Renal pelvis (tissue), 12 donors: Measurements from ENCODE around the gene EMCN. TPM values are rescaled to one million over a fixed set of nuclear protein-coding genes. Genes with fewer than 3 reads are reported as not detected.
"Not testable (repeated sequence)": the region's sequence is repeated elsewhere in the genome, so short reads cannot be mapped to it uniquely, and the experiment has no call there.

Experiments used
- DNase-seq: peaks from one replicate; pipeline ENCODE4 v3.0.0-alpha.2; 2013
- long read RNA-seq, 16 experiments: transcript quantifications; one replicate each; lab custom pipeline, GENCODE V29; 2026
- polyA plus RNA-seq, 3 donors: library from polyadenylated mRNA; unstranded; fragments of 120-200 nt; gene quantifications; one replicate each; pipeline ENCODE4 v1.2.1, GENCODE V29; 2013; ENCODE audit not compliant: insufficient read length in 3 of 3

EMCN gene
- 100 to 1,000 TPM; 106 to 123 (median 111) TPM for polyA plus RNA-seq
- long read RNA-seq, donor 1, full-length matches to known transcripts: 27 of 27 reads
- long read RNA-seq, donor 1, partial matches to known transcripts: 0 of 27 reads
- long read RNA-seq, donor 1, other reads (novel, unspliced or antisense): 0 of 27 reads
- long read RNA-seq, donor 2, full-length matches to known transcripts: 41 of 49 reads
- long read RNA-seq, donor 2, partial matches to known transcripts: 0 of 49 reads
- long read RNA-seq, donor 2, other reads (novel, unspliced or antisense): 8 of 49 reads
- long read RNA-seq, donor 3, full-length matches to known transcripts: 31 of 48 reads
- long read RNA-seq, donor 3, partial matches to known transcripts: 7 of 48 reads
- long read RNA-seq, donor 3, other reads (novel, unspliced or antisense): 10 of 48 reads
- long read RNA-seq, donor 4, full-length matches to known transcripts: 20 of 28 reads
- long read RNA-seq, donor 4, partial matches to known transcripts: 0 of 28 reads
- long read RNA-seq, donor 4, other reads (novel, unspliced or antisense): 8 of 28 reads
- long read RNA-seq, donor 5, full-length matches to known transcripts: 16 of 22 reads
- long read RNA-seq, donor 5, partial matches to known transcripts: 6 of 22 reads
- long read RNA-seq, donor 5, other reads (novel, unspliced or antisense): 0 of 22 reads
- long read RNA-seq, donor 6, full-length matches to known transcripts: 16 of 16 reads
- long read RNA-seq, donor 6, partial matches to known transcripts: 0 of 16 reads
- long read RNA-seq, donor 6, other reads (novel, unspliced or antisense): 0 of 16 reads
- long read RNA-seq, donor 7, full-length matches to known transcripts: 43 of 87 reads
- long read RNA-seq, donor 7, partial matches to known transcripts: 34 of 87 reads
- long read RNA-seq, donor 7, other reads (novel, unspliced or antisense): 10 of 87 reads
- long read RNA-seq, donor 8, full-length matches to known transcripts: 17 of 17 reads
- long read RNA-seq, donor 8, partial matches to known transcripts: 0 of 17 reads
- long read RNA-seq, donor 8, other reads (novel, unspliced or antisense): 0 of 17 reads
- long read RNA-seq, donor 9, full-length matches to known transcripts: 39 of 57 reads
- long read RNA-seq, donor 9, partial matches to known transcripts: 10 of 57 reads
- long read RNA-seq, donor 9, other reads (novel, unspliced or antisense): 8 of 57 reads
- long read RNA-seq, donor 10, full-length matches to known transcripts: 19 of 24 reads
- long read RNA-seq, donor 10, partial matches to known transcripts: 5 of 24 reads
- long read RNA-seq, donor 10, other reads (novel, unspliced or antisense): 0 of 24 reads
- long read RNA-seq, donor 11, full-length matches to known transcripts: 18 of 31 reads
- long read RNA-seq, donor 11, partial matches to known transcripts: 6 of 31 reads
- long read RNA-seq, donor 11, other reads (novel, unspliced or antisense): 7 of 31 reads
- long read RNA-seq, donor 12, full-length matches to known transcripts: 44 of 50 reads
- long read RNA-seq, donor 12, partial matches to known transcripts: 0 of 50 reads
- long read RNA-seq, donor 12, other reads (novel, unspliced or antisense): 6 of 50 reads
- long read RNA-seq, donor 13, full-length matches to known transcripts: 13 of 22 reads
- long read RNA-seq, donor 13, partial matches to known transcripts: 9 of 22 reads
- long read RNA-seq, donor 13, other reads (novel, unspliced or antisense): 0 of 22 reads
- long read RNA-seq, donor 14, full-length matches to known transcripts: 58 of 116 reads
- long read RNA-seq, donor 14, partial matches to known transcripts: 44 of 116 reads
- long read RNA-seq, donor 14, other reads (novel, unspliced or antisense): 14 of 116 reads
- long read RNA-seq, donor 15, full-length matches to known transcripts: 21 of 33 reads
- long read RNA-seq, donor 15, partial matches to known transcripts: 12 of 33 reads
- long read RNA-seq, donor 15, other reads (novel, unspliced or antisense): 0 of 33 reads
- long read RNA-seq, donor 16, full-length matches to known transcripts: 34 of 49 reads
- long read RNA-seq, donor 16, partial matches to known transcripts: 6 of 49 reads
- long read RNA-seq, donor 16, other reads (novel, unspliced or antisense): 9 of 49 reads

- peak; percentile 78 for DNase-seq
These were observed at the start of gene EMCN for GRCh38 chr4:100517864-100518341. Gene EMCN, minus strand, starts transcription at chr4:100518022. Its CDS starts 108 bp downstream, at chr4:100517914.

- DNase-seq: no peak
These were observed 48.6 kb upstream of the EMCN start for GRCh38 chr4:100566396-100566795.

GRCh38 chr4:100557306-100557705, 39.5 kb upstream of the EMCN start:
- DNase-seq: no peak

GRCh38 chr4:100555611-100556337, 38.0 kb upstream of the EMCN start:
- peak; percentile 9 for DNase-seq

GRCh38 chr4:100548200-100548560, 30.4 kb upstream of the EMCN start:
- no peak for DNase-seq

GRCh38 chr4:100547541-100548199, 29.8 kb upstream of the EMCN start:
- no peak for DNase-seq

GRCh38 chr4:100545427-100545826, 27.6 kb upstream of the EMCN start:
- no peak for DNase-seq

GRCh38 chr4:100540131-100540530, 22.3 kb upstream of the EMCN start:
- DNase-seq: no peak

GRCh38 chr4:100539706-100540105, 21.9 kb upstream of the EMCN start:
- DNase-seq: no peak

- peak; percentile 55 for DNase-seq
These were observed 15.9 kb upstream of the EMCN start for GRCh38 chr4:100533741-100534140.

GRCh38 chr4:100530161-100530560, 12.3 kb upstream of the EMCN start:
- DNase-seq: not testable (repeated sequence)

GRCh38 chr4:100525686-100526085, 7.9 kb upstream of the EMCN start:
- no peak for DNase-seq

- no peak for DNase-seq
These were observed 1.4 kb upstream of the EMCN start for GRCh38 chr4:100519205-100519604.

- no peak for DNase-seq
These were observed 1.6 kb downstream of the EMCN start for GRCh38 chr4:100516225-100516624.

- no peak for DNase-seq
These were observed 5.9 kb downstream of the EMCN start for GRCh38 chr4:100511896-100512295.

GRCh38 chr4:100510551-100510950, 7.3 kb downstream of the EMCN start:
- DNase-seq: no peak

GRCh38 chr4:100509386-100509785, 8.4 kb downstream of the EMCN start:
- DNase-seq: no peak

GRCh38 chr4:100508691-100509090, 9.1 kb downstream of the EMCN start:
- DNase-seq: no peak
